ENCODE measurements around the gene HOXC13.

The HOXC13 gene

GRCh38 chr12:53944209-53944608, 5.6 kb downstream of the HOXC13 start (continued):
- TF ChIP-seq ZBTB26 (tag by site-specific recombination; optimal IDR thresholded peaks at IDR 0.05), result no peak
- TF ChIP-seq, protein P1, sequence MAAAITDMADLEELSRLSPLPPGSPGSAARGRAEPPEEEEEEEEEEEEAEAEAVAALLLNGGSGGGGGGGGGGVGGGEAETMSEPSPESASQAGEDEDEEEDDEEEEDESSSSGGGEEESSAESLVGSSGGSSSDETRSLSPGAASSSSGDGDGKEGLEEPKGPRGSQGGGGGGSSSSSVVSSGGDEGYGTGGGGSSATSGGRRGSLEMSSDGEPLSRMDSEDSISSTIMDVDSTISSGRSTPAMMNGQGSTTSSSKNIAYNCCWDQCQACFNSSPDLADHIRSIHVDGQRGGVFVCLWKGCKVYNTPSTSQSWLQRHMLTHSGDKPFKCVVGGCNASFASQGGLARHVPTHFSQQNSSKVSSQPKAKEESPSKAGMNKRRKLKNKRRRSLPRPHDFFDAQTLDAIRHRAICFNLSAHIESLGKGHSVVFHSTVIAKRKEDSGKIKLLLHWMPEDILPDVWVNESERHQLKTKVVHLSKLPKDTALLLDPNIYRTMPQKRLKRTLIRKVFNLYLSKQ (tag by site-specific recombination; IDR thresholded peaks at IDR 0.05; ENCODE audit: borderline replicate concordance), result no peak
- TF ChIP-seq ZNF777 (tag by site-specific recombination; IDR thresholded peaks at IDR 0.05; ENCODE audit: borderline replicate concordance), result no peak
- TF ChIP-seq TRIM28 (IDR thresholded peaks at IDR 0.05; ENCODE audit: borderline replicate concordance, low read length), result no peak
- TF ChIP-seq ZNF776 (tag by site-specific recombination; IDR thresholded peaks at IDR 0.05; ENCODE audit: borderline replicate concordance), result no peak
- TF ChIP-seq KLF16 (tag by site-specific recombination; IDR thresholded peaks at IDR 0.05), result no peak
- TF ChIP-seq, protein P2, sequence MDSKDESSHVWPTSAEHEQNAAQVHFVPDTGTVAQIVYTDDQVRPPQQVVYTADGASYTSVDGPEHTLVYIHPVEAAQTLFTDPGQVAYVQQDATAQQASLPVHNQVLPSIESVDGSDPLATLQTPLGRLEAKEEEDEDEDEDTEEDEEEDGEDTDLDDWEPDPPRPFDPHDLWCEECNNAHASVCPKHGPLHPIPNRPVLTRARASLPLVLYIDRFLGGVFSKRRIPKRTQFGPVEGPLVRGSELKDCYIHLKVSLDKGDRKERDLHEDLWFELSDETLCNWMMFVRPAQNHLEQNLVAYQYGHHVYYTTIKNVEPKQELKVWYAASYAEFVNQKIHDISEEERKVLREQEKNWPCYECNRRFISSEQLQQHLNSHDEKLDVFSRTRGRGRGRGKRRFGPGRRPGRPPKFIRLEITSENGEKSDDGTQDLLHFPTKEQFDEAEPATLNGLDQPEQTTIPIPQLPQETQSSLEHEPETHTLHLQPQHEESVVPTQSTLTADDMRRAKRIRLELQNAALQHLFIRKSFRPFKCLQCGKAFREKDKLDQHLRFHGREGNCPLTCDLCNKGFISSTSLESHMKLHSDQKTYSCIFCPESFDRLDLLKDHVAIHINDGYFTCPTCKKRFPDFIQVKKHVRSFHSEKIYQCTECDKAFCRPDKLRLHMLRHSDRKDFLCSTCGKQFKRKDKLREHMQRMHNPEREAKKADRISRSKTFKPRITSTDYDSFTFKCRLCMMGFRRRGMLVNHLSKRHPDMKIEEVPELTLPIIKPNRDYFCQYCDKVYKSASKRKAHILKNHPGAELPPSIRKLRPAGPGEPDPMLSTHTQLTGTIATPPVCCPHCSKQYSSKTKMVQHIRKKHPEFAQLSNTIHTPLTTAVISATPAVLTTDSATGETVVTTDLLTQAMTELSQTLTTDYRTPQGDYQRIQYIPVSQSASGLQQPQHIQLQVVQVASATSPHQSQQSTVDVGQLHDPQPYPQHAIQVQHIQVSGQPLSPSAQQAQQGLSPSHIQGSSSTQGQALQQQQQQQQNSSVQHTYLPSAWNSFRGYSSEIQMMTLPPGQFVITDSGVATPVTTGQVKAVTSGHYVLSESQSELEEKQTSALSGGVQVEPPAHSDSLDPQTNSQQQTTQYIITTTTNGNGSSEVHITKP (tag by site-specific recombination; IDR thresholded peaks at IDR 0.05), result no peak
- no peak for TF ChIP-seq OVOL3 (tag by site-specific recombination; IDR thresholded peaks at IDR 0.05)
- TF ChIP-seq SP3 (tag by site-specific recombination; IDR thresholded peaks at IDR 0.05), result no peak
- no peak for TF ChIP-seq ZNF274 (IDR thresholded peaks at IDR 0.05; ENCODE audit: low read length)
- no peak for TF ChIP-seq ZNF274 (tag by site-specific recombination; IDR thresholded peaks at IDR 0.05; ENCODE audit: borderline replicate concordance)
- no peak for TF ChIP-seq KLF10 (tag by site-specific recombination; IDR thresholded peaks at IDR 0.05)

- Histone ChIP-seq H3K4me3 (ENCODE audit: low read depth, low read length) (no peak overlapping the region), H3K9me3 (ENCODE audit: control insufficient read depth, insufficient read depth, low read depth, low read length) (no peaks in the 10 kb centered on the region), H3K27ac (ENCODE audit: extremely low read depth, low read depth, low read length) (no peak overlapping the region), H3K4me1 (ENCODE audit: control insufficient read depth, insufficient read depth, low read length) (peaks cover 6% of the 10 kb centered on the region; the same call in 1 of the 2 replicates), H3K36me3 (ENCODE audit: control insufficient read depth in 2 of 2, insufficient read depth in 1 of 2, low read length in 2 of 2) (peaks cover 0 to 22% of the 10 kb centered on the region in 2 experiments; a peak in 1 of 3 replicates)
- POLR2A ChIA-PET, result no interaction called here
- CTCF ChIA-PET, result interaction anchor here (1.8 kb wide), 1 partner anchor 188 kb away, joined by 5 read pairs; no protein-coding TSS in a partner anchor
- TF ChIP-seq REST (tag by site-specific recombination; IDR thresholded peaks at IDR 0.05) (0 out of 2 replicates have a peak, but pooled peaks have one; percentile 40), ZNF354C (tag by site-specific recombination; IDR thresholded peaks at IDR 0.05; ENCODE audit: borderline replicate concordance, low read depth) (no peak)
Observed at GRCh38 chr12:53944907-53945847, 6.5 kb downstream of the HOXC13 start.

Measured in HEK293 (cell line).